GM12878 (cell line): ENCODE results near the gene C1QTNF7. TPM values are rescaled to one million over a fixed set of nuclear protein-coding genes. Genes with fewer than 3 reads are reported as not detected.

ENCODE experiments used
- BCLAF1 ChIP-seq: fragments of 450-650 bp; IDR thresholded peaks from 2 replicates; pipeline ENCODE4 v1.6.1; 2017; ENCODE audit warnings: antibody characterized with exemption, mild to moderate bottlenecking, moderate library complexity
- CHD4 ChIP-seq: fragments of 200-600 bp; sonication (generic); IDR thresholded peaks from 2 replicates; pipeline ENCODE4 v1.6.1; 2016; ENCODE audit warnings: mild to moderate bottlenecking
- E2F4 ChIP-seq: IDR thresholded peaks from 2 replicates; pipeline ENCODE4 v1.6.1; 2012; ENCODE audit warnings: low read depth, low read length, improper control_type of control experiment
- ELK1 ChIP-seq: IDR thresholded peaks from 2 replicates; pipeline ENCODE4 v1.6.1; 2012; ENCODE audit warnings: low read depth, low read length, improper control_type of control experiment
- EP300 ChIP-seq, 2 experiments: fragments of 150-350 bp in 1 of 2; IDR thresholded peaks; 2 replicates each; pipeline ENCODE4 v1.6.1; 2011 to 2012; ENCODE audit warnings: low read depth in 2 of 2, low read length in 2 of 2, borderline replicate concordance in 1 of 2, improper control_type of control experiment in 1 of 2, inconsistent platforms in 1 of 2; ENCODE audit not compliant: control insufficient read depth in 1 of 2
- POLR2A ChIP-seq: IDR thresholded peaks from 2 replicates; pipeline ENCODE4 v1.6.1; 2011; ENCODE audit warnings: low read depth, mild to moderate bottlenecking, low read length
- polyA plus RNA-seq, 11 experiments: library from polyadenylated mRNA; depleted of rRNA in 4 of 11; unstranded in 6 of 11; stranded (reverse) in 5 of 11; fragments of >200 nt; fragmentation: Nextera tagmentation in 4 of 11; fragmentation: Illumina TruSeq in 1 of 11; extraction: Ambion mirVana in 4 of 11; extraction: Trizol in 1 of 11; gene quantifications; 1 replicate in 1 of 11; 2 replicates in 10 of 11; pipeline versions ENCODE4 v1.2.1 to v1.2.3, GENCODE V29; 2011 to 2016; ENCODE audit warnings: inconsistent platforms in 2 of 11, missing spikeins in 2 of 11, low read depth in 1 of 11
- total RNA-seq, 4 experiments: library from RNA; depleted of rRNA in 3 of 4; stranded (reverse); fragments of >200 nt in 3 of 4; fragmentation: Illumina TruSeq in 1 of 4; extraction: Trizol in 1 of 4; gene quantifications; 2 replicates each; pipeline versions ENCODE4 v1.2.1 to v1.2.3, GENCODE V29; 2013 to 2021

Gene C1QTNF7
- total and polyA plus RNA-seq, 10 of the 15 experiments (the other 5 are each of a cell fraction or from before 2014, with no cell fraction given) = not detected

- TF ChIP-seq BCLAF1 (no peak), EP300 (IDR thresholded peaks at IDR 0.05; ENCODE audit: borderline replicate concordance in 1 of 2, control insufficient read depth in 1 of 2, low read depth in 2 of 2, low read length in 2 of 2) (no peak), ELK1 (no peak), E2F4 (no peak), CHD4 (no peak), POLR2A (no peak)
Observed at GRCh38 chr4:15396157-15396800, 31.6 kb upstream of the C1QTNF7 start (continued).
